Breast epithelium (tissue), 4 donors: ENCODE results near the gene DNAH9. TPM values are rescaled to one million over a fixed set of nuclear protein-coding genes. Genes with fewer than 3 reads are reported as not detected.

ENCODE experiments used
- DNase-seq, 2 donors: peaks; one replicate each; pipeline ENCODE4 v3.0.0-alpha.2; 2019; ENCODE audit warnings: low spot score in 2 of 2
- H3K27ac ChIP-seq, 2 donors: fragments of 200-600 bp; sonication (generic) in 1 of 2; one replicate each; pipeline ENCODE4 v1.5.1; 2016 to 2019; ENCODE audit warnings: mild to moderate bottlenecking in 1 of 2
- H3K27me3 ChIP-seq, 2 donors: fragments of 200-600 bp; sonication (generic) in 1 of 2; one replicate each; pipeline versions ENCODE4 v1.5.1 to v1.6.0; 2017 to 2019; ENCODE audit warnings: control low read depth in 1 of 2, mild to moderate bottlenecking in 1 of 2
- H3K36me3 ChIP-seq: fragments of 200-600 bp; one replicate; pipeline ENCODE4 v1.5.1; 2019
- H3K4me1 ChIP-seq, 2 donors: fragments of 200-600 bp; sonication (generic); one replicate each; pipeline ENCODE4 v1.5.1; 2016 to 2019; ENCODE audit warnings: control low read depth in 1 of 2
- H3K4me3 ChIP-seq, 3 donors: fragments of 200-600 bp; sonication (generic); 1 replicate in 2 of 3; 2 replicates in 1 of 3; pipeline ENCODE4 v1.5.1; 2016 to 2019; ENCODE audit warnings: mild to moderate bottlenecking in 3 of 3, moderate library complexity in 2 of 3
- H3K9me3 ChIP-seq, 2 donors: fragments of 200-600 bp; sonication (generic) in 1 of 2; one replicate each; pipeline ENCODE4 v1.5.1; 2016 to 2019; ENCODE audit warnings: control low read depth in 1 of 2
- POLR2A ChIP-seq: fragments of 450-650 bp; IDR thresholded peaks from one replicate; pipeline ENCODE4 v1.6.1; 2016; ENCODE audit warnings: antibody characterized with exemption, mild to moderate bottlenecking, moderate library complexity
- POLR2AphosphoS5 ChIP-seq, 3 donors: sonication (generic); formaldehyde crosslinking; IDR thresholded peaks; one replicate each; pipeline ENCODE4 v1.6.1; 2017; ENCODE audit warnings: antibody characterized with exemption in 3 of 3
- intact Hi-C: fragments of 100-400 bp; cut with DNase I; formaldehyde crosslinking; loops from one replicate; pipeline ENCODE4 v1.15.1; 2023; ENCODE audit warnings: low total_unique reads
- total RNA-seq, 3 donors: library from RNA; depleted of rRNA; stranded (reverse); fragments of >200 nt; gene quantifications; one replicate each; pipeline ENCODE4 v1.1.0, GENCODE V29; 2016
- TF ChIP-seq, protein P1 (sequence below), 3 donors: fragments of 450-650 bp; IDR thresholded peaks; one replicate each; pipeline ENCODE4 v1.5.1; 2016 to 2017; ENCODE audit warnings: antibody characterized with exemption in 3 of 3, mild to moderate bottlenecking in 3 of 3, moderate library complexity in 3 of 3

Gene DNAH9
- total RNA-seq, 3 donors from 2014 or later: 0.66 to 3.5 (median 1.2) TPM

DNA sequence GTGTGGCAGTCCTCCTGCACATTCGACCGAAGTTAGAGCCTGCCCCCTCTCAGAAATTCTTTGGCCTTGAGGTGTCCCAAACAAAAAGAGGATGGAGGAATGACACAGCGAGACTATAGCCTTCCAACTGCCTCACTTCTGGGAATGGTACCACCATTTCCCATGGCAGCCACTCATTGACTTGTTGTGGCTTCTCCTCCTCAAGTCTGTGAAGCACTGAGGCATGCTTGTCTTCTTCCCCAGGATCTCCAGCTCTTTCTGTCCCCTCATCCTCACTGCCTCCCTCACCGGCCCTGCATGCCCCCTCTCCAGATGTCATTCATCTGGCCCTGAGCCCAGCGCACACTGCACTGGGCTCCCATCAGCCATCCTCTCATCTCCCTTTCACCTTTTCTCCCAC, 43.7 kb upstream of the DNAH9 start:
- Histone ChIP-seq H3K27ac (no peak overlapping the region), H3K4me1 (no peaks in the 10 kb centered on the region), H3K4me3 (no peak overlapping the region), H3K9me3 (no peaks in the 10 kb centered on the region), H3K27me3 (no peaks in the 10 kb centered on the region), H3K36me3 (no peaks in the 10 kb centered on the region)
- no peak for DNase-seq
- intact Hi-C loops: no loop called here
- no peak for TF ChIP-seq POLR2A
- TF ChIP-seq, protein P1, sequence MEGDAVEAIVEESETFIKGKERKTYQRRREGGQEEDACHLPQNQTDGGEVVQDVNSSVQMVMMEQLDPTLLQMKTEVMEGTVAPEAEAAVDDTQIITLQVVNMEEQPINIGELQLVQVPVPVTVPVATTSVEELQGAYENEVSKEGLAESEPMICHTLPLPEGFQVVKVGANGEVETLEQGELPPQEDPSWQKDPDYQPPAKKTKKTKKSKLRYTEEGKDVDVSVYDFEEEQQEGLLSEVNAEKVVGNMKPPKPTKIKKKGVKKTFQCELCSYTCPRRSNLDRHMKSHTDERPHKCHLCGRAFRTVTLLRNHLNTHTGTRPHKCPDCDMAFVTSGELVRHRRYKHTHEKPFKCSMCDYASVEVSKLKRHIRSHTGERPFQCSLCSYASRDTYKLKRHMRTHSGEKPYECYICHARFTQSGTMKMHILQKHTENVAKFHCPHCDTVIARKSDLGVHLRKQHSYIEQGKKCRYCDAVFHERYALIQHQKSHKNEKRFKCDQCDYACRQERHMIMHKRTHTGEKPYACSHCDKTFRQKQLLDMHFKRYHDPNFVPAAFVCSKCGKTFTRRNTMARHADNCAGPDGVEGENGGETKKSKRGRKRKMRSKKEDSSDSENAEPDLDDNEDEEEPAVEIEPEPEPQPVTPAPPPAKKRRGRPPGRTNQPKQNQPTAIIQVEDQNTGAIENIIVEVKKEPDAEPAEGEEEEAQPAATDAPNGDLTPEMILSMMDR (IDR thresholded peaks at IDR 0.05): no peak
- TF ChIP-seq POLR2AphosphoS5 (IDR thresholded peaks at IDR 0.05): no peak

DNA sequence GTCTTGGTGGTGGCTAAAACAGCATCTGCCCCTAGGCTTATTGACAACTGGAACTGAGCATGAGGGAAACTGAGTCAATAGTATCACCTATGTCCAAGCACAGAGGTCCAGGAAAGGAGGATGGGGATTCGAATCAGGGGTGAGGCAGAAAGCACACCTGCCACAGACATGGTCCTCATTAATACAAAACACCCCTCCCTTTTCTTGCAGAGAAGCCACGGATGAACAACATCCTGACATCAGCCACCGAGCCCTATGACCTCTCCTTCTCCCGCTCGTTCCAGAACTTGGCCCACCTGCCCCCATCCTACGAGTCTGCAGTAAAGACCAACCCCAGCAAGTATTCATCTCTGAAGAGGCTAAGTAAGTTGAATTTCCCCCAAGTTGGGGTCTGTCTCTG, 42.7 kb upstream of the DNAH9 start:
- no peaks in the 10 kb centered on the region for H3K36me3 ChIP-seq
- H3K27ac ChIP-seq: no peak overlapping the region
- TF ChIP-seq, protein P1 (IDR thresholded peaks at IDR 0.05): no peak
- no peak for TF ChIP-seq POLR2A
- TF ChIP-seq POLR2AphosphoS5 (IDR thresholded peaks at IDR 0.05): no peak
- H3K4me1 ChIP-seq: no peaks in the 10 kb centered on the region
- no peaks in the 10 kb centered on the region for H3K27me3 ChIP-seq
- no peaks in the 10 kb centered on the region for H3K9me3 ChIP-seq
- DNase-seq: no peak
- intact Hi-C loops: no loop called here
- no peak overlapping the region for H3K4me3 ChIP-seq

DNA sequence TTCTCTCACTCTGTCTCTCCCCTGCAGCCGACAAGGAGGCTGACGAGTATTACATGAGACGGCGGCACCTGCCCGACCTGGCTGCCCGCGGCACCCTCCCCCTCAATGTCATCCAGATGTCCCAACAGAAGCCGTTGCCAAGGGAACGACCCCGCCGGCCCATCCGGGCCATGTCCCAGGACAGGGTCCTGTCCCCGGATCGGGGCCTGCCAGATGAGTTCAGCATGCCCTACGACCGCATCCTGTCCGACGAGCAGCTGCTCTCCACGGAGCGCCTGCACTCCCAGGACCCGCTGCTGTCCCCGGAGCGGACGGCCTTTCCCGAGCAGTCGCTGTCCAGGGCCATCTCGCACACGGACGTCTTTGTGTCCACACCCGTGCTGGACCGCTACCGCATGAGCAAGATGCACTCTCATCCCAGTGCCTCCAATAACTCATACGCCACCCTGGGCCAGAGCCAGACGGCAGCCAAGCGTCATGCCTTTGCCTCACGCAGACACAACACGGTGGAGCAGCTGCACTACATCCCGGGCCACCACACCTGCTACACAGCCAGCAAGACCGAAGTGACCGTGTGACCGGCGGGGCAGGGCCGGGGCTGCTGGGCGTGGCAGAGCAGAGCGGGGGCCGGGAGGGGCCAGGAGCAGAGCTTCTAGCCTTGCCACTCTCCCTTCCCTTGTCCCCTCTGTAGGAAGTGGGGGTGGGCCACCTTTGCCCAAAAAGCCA, 40.4 kb upstream of the DNAH9 start:
- H3K4me3 ChIP-seq: no peak overlapping the region
- intact Hi-C loops: no loop called here
- no peaks in the 10 kb centered on the region for H3K36me3 ChIP-seq
- no peak overlapping the region for H3K27ac ChIP-seq
- no peaks in the 10 kb centered on the region for H3K9me3 ChIP-seq
- no peaks in the 10 kb centered on the region for H3K4me1 ChIP-seq
- TF ChIP-seq POLR2A (no peak), POLR2AphosphoS5 (IDR thresholded peaks at IDR 0.05) (no peak)
- TF ChIP-seq, protein P1 (IDR thresholded peaks at IDR 0.05): no peak
- no peak for DNase-seq
- H3K27me3 ChIP-seq: no peaks in the 10 kb centered on the region

DNA sequence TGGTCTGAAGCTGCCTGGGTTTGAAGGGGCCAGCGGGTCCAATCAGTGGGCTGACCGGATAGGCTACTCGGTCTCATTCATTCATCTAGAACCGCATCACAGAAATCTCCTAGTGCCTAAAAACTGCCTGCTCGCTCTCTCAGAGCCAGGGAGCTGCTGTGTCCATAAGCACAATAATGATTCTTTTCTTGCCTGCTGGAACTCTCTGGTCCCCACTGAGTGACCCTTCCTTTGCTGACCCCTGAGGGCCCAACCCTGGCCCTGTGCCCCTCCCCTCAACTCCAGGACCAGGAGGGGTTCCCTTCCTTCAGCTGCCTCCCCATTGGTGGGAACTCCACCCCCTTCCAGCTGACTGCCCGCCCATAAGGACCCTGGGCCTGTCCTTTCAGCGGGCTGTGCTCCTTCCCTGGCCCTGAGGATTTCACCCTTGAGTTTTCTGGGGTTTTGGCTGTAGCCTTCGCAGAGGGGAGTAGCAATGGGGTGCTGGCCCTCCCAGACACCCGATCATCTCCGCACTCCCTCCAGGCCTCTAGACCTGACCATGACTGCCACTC, 39.5 kb upstream of the DNAH9 start:
- no peaks in the 10 kb centered on the region for H3K9me3 ChIP-seq
- DNase-seq: no peak
- no peak overlapping the region for H3K27ac ChIP-seq
- TF ChIP-seq POLR2AphosphoS5 (IDR thresholded peaks at IDR 0.05) (no peak), POLR2A (no peak)
- TF ChIP-seq, protein P1 (IDR thresholded peaks at IDR 0.05): no peak
- no peaks in the 10 kb centered on the region for H3K27me3 ChIP-seq
- intact Hi-C loops: no loop called here
- H3K36me3 ChIP-seq: no peaks in the 10 kb centered on the region
- H3K4me1 ChIP-seq: no peaks in the 10 kb centered on the region
- no peak overlapping the region for H3K4me3 ChIP-seq

DNA sequence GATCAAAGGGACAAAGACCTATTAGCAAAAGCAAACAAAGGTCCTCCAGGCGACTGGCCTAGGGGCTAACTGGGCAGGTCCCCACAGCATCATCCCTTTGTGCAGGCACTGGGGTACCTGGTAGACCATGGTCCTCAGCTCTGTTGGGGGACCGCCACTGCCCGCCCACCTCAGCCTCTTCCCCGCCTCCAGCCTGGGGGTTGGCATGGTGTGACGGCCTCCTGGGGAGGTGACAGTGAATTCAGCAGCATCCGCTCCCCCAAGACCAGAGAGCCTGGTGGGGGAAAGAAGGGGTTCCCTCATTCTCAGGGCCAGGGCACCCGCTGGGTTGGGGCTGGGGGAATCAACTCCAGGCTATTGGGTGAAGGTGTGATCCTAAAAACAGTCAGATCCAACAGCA, 38.7 kb upstream of the DNAH9 start:
- H3K36me3 ChIP-seq: no peaks in the 10 kb centered on the region
- H3K9me3 ChIP-seq: no peaks in the 10 kb centered on the region
- H3K27ac ChIP-seq: no peak overlapping the region
- H3K4me1 ChIP-seq: no peaks in the 10 kb centered on the region
- intact Hi-C loops: no loop called here
- no peaks in the 10 kb centered on the region for H3K27me3 ChIP-seq
- TF ChIP-seq, protein P1 (IDR thresholded peaks at IDR 0.05): no peak
- TF ChIP-seq POLR2AphosphoS5 (IDR thresholded peaks at IDR 0.05): no peak
- no peak for TF ChIP-seq POLR2A
- H3K4me3 ChIP-seq: no peak overlapping the region
- no peak for DNase-seq
